Right lobe of liver (tissue), 6 donors: ENCODE results near the gene ENOX1. TPM values are rescaled to one million over a fixed set of nuclear protein-coding genes. Genes with fewer than 3 reads are reported as not detected.
"Not testable (repeated sequence)": the region's sequence is repeated elsewhere in the genome, so short reads cannot be mapped to it uniquely, and the experiment has no call there.

Experiments
- ATAC-seq, 4 donors: fragments of 200-7000 bp; cut with Tn5 transposase; one replicate each; pipeline ENCODE4 v1.9.1; 2020; ENCODE audit warnings: mild to moderate bottlenecking in 4 of 4, moderate library complexity in 4 of 4
- DNase-seq, 3 donors: peaks; one replicate each; pipeline ENCODE4 v3.0.0-alpha.2; 2020
- H3K27ac ChIP-seq, 3 donors: fragments of 200-600 bp; one replicate each; pipeline ENCODE4 v1.8.0; 2022
- H3K27me3 ChIP-seq, 2 donors: fragments of 200-600 bp; one replicate each; pipeline ENCODE4 v1.8.0; 2022
- H3K36me3 ChIP-seq, 4 donors: fragments of 200-600 bp; sonication (generic) in 1 of 4; one replicate each; pipeline versions ENCODE4 v1.5.1 to v1.8.0; 2017 to 2022; ENCODE audit warnings: control low read depth in 1 of 4
- H3K4me1 ChIP-seq, 4 donors: fragments of 200-600 bp; sonication (generic) in 1 of 4; one replicate each; pipeline versions ENCODE4 v1.5.1 to v1.8.0; 2017 to 2022; ENCODE audit warnings: control low read depth in 1 of 4
- H3K4me3 ChIP-seq, 3 donors: fragments of 200-600 bp; one replicate each; pipeline ENCODE4 v1.8.0; 2022
- H3K9me3 ChIP-seq, 4 donors: fragments of 200-600 bp; sonication (generic) in 1 of 4; one replicate each; pipeline versions ENCODE4 v1.5.1 to v1.8.0; 2017 to 2022; ENCODE audit warnings: control low read depth in 1 of 4
- POLR2A ChIP-seq: fragments of 450-650 bp; IDR thresholded peaks from one replicate; pipeline ENCODE4 v1.6.1; 2017; ENCODE audit warnings: antibody characterized with exemption, mild to moderate bottlenecking
- WGBS: methylation state at CpG from one replicate; pipeline ENCODE4 v1.1.6; 2018; ENCODE audit warnings: low coverage, low lambda C conversion rate; ENCODE audit not compliant: insufficient coverage; ENCODE audit errors: missing lambda C conversion rate; 5-methylcytosine and 5-hydroxymethylcytosine counted together
- intact Hi-C, 2 donors: fragments of 100-400 bp; cut with DNase I; formaldehyde crosslinking; loops; one replicate each; pipeline versions ENCODE4 v1.11.2 to v1.14.1; 2022
- total RNA-seq, 6 experiments: library from RNA; depleted of rRNA in 2 of 6; stranded (reverse); fragments of >200 nt in 2 of 6; fragmentation: NEBNext Ultra II Directional in 3 of 6; extraction: Animal tissue kit (Norgen Biotek cat#: 25700) in 3 of 6; gene quantifications; one replicate each; pipeline versions ENCODE4 v1.1.0 to v1.2.4, GENCODE V29; 2016 to 2023
- TF ChIP-seq, protein P1 (sequence below), 4 donors: fragments of 200-600 bp in 3 of 4; fragments of 450-650 bp in 1 of 4; IDR thresholded peaks; one replicate each; pipeline versions ENCODE4 v1.5.1 to v1.8.0; 2016 to 2022; ENCODE audit warnings: antibody characterized with exemption in 4 of 4, mild to moderate bottlenecking in 2 of 4
- donor health status: DM: no; HTN: yes; CAD: no.
- donor health status: DM: no; HTN: no; CAD: no.
- donor health status: DM: no; HTN: no; CAD: no.
- donor health status: DM: no; HTN: yes; CAD: no.
- donor health status: DM: no; HTN: yes; CAD: no.

Gene ENOX1
- total RNA-seq, 6 experiments from 2014 or later: 0.07 to 0.16 TPM; not detected in 4

DNA sequence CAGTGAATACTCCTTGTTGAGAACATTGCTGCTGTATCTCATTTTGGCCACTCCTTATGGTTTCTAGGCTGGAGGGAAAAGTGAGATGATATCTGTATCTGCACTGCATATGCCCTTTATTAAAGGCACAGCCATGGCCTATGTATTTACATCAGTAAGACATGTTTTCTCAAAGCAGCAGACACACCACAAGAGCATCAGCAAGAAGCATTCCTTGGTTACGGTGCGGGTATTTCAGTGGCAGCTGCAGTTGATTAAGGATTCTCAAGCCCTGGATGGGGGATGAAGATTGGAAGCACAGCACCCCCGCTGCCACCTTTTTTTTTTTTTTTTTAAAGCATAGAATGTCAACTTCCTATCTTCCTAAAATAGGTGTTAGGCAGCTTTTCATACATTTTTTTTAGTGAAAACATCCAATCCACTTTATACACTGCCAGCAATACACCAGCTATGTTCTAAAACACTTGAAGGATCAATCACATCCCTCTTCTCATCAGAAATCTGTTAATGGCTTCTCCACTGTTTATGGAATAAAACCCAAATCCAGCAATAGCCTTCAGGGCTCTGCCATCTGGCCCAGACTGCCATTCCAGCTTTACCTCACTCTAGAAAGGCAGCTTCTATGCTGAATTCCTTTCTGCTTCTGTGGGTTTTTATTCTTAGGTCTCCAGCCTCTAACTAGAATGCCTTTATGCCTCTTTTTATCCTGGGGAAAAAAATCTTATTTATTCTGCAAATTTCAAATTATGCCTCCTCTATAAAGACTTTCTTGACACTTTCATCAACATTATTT is 432.4 kb downstream of the ENOX1 start:
- H3K4me1 ChIP-seq: no peaks in the 10 kb centered on the region
- no peak overlapping the region for H3K4me3 ChIP-seq
- TF ChIP-seq, protein P1, sequence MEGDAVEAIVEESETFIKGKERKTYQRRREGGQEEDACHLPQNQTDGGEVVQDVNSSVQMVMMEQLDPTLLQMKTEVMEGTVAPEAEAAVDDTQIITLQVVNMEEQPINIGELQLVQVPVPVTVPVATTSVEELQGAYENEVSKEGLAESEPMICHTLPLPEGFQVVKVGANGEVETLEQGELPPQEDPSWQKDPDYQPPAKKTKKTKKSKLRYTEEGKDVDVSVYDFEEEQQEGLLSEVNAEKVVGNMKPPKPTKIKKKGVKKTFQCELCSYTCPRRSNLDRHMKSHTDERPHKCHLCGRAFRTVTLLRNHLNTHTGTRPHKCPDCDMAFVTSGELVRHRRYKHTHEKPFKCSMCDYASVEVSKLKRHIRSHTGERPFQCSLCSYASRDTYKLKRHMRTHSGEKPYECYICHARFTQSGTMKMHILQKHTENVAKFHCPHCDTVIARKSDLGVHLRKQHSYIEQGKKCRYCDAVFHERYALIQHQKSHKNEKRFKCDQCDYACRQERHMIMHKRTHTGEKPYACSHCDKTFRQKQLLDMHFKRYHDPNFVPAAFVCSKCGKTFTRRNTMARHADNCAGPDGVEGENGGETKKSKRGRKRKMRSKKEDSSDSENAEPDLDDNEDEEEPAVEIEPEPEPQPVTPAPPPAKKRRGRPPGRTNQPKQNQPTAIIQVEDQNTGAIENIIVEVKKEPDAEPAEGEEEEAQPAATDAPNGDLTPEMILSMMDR (IDR thresholded peaks at IDR 0.05): no peak
- TF ChIP-seq POLR2A: no peak
- intact Hi-C loops: no loop called here
- 84% methylated on average over 3 of the region's 3 CpGs for WGBS
- no peaks in the 10 kb centered on the region for H3K9me3 ChIP-seq
- ATAC-seq: no peak
- DNase-seq: no peak
- H3K36me3 ChIP-seq: no peaks in the 10 kb centered on the region
- H3K27ac ChIP-seq: no peak overlapping the region
- H3K27me3 ChIP-seq: no peaks in the 10 kb centered on the region

DNA sequence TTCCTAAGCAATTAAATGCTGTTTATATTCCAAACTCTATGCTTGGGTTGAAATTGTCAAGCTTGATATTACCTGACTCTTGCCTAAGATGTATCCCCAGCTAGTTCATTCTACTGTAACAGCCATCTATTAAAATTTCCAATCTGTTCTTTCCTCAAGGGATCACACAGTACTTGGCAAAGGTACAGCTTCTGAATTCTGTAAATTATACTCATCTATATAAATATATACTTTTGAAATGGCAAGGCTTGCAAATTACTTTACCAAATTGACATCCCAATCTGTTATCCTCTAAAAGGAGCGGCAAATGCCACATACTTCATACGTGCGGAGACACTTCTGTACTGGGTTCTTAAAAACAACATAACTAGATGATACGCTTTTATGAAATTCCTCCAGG is 433.1 kb downstream of the ENOX1 start:
- Histone ChIP-seq H3K27me3 (no peaks in the 10 kb centered on the region), H3K9me3 (no peaks in the 10 kb centered on the region), H3K36me3 (no peaks in the 10 kb centered on the region), H3K4me1 (no peaks in the 10 kb centered on the region), H3K27ac (no peak overlapping the region), H3K4me3 (no peak overlapping the region)
- 89% methylated on average over 4 of the region's 4 CpGs for WGBS
- intact Hi-C loops: no loop called here
- ATAC-seq: no peak
- no peak for DNase-seq
- TF ChIP-seq, protein P1 (IDR thresholded peaks at IDR 0.05): no peak
- no peak for TF ChIP-seq POLR2A

DNA sequence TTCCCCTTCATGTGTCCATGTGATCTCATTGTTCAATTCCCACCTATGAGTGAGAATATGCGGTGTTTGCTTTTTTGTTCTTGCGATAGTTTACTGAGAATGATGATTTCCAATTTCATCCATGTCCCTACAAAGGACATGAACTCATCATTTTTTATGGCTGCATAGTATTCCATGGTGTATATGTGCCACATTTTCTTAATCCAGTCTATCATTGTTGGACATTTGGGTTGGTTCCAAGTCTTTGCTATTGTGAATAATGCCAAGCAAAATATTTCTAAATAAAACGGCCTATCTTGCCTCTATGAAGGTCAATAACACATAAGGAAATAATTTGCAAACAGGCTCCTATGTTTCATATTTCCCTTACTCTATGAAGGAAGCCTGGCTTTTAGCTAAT is 435.2 kb downstream of the ENOX1 start:
- DNase-seq, H3K36me3 ChIP-seq, H3K27ac ChIP-seq, H3K27me3 ChIP-seq, H3K9me3 ChIP-seq, H3K4me1 ChIP-seq, intact Hi-C loops, ATAC-seq, H3K4me3 ChIP-seq: not testable (repeated sequence)
- 64% methylated on average over 1 of the region's 3 CpGs for WGBS

DNA sequence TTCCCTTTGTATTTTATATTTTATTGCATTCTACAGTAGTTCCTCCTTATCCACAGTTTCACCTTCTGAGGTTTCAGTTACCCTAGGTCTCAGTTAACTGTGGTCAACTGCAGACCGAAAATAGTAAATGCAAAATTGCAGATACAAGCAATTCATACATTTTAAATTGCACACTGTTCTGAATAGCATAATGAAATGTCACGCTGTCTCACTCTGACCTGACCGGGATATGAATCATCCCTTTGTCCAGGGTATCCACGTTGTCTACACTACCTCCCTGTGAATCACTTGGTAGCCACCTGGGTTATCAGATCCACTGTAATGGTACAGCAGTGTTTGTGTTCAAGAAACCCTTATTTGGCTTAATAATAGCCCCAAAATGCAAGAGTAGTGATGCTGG is 438.4 kb downstream of the ENOX1 start:
- no peaks in the 10 kb centered on the region for H3K27me3 ChIP-seq
- no peak for DNase-seq
- no peaks in the 10 kb centered on the region for H3K4me1 ChIP-seq
- intact Hi-C loops: no loop called here
- no peak overlapping the region for H3K4me3 ChIP-seq
- 58% methylated on average over 4 of the region's 4 CpGs for whole genome bisulfite sequencing
- H3K27ac ChIP-seq: no peak overlapping the region
- ATAC-seq: no peak
- no peaks in the 10 kb centered on the region for H3K9me3 ChIP-seq
- no peaks in the 10 kb centered on the region for H3K36me3 ChIP-seq
- TF ChIP-seq, protein P1 (IDR thresholded peaks at IDR 0.05): no peak
- no peak for TF ChIP-seq POLR2A

DNA sequence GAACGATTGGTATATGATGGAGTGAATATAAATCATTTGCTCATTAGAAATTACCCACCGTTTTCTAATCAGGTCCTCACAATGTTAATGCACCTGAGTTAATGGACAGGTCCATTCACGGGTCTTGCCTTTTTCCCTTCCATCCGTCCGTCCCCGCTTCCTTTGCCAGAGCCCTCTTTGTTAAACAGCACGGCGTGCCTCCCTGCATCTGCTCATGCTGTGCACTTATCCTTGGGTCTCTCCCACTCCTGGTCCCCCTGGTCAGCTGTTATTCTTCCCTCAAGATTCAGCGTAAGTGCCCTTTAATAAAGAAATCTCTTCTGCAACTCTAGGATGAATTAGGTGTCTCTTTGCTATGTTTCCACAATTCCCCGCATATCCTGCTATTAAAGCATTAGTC is 438.9 kb downstream of the ENOX1 start:
- TF ChIP-seq POLR2A: no peak
- TF ChIP-seq, protein P1 (IDR thresholded peaks at IDR 0.05): no peak
- H3K4me3 ChIP-seq: no peak overlapping the region
- H3K27me3 ChIP-seq: no peaks in the 10 kb centered on the region
- H3K36me3 ChIP-seq: no peaks in the 10 kb centered on the region
- ATAC-seq (no peak), DNase-seq (no peak)
- intact Hi-C loops: no loop called here
- 80% methylated on average over 8 of the region's 10 CpGs for WGBS
- H3K27ac ChIP-seq: no peak overlapping the region
- no peaks in the 10 kb centered on the region for H3K9me3 ChIP-seq
- no peaks in the 10 kb centered on the region for H3K4me1 ChIP-seq
